Activated CD4-positive, alpha-beta T cell treated with anti-CD3 and anti-CD28 coated beads, Interleukin-2, amount 10 ng/mL, durations not matched to agents 24 days and 14 days (primary cell): Measurements from ENCODE around the gene INTS13. TPM values are rescaled to one million over a fixed set of nuclear protein-coding genes. Genes with fewer than 3 reads are reported as not detected.

Experiments
- total RNA-seq: library from RNA; stranded (reverse); gene quantifications from 2 replicates; pipeline ENCODE4 v1.2.3, GENCODE V29; 2022

Gene INTS13
- total RNA-seq, 1 donor from 2014 or later, result 51.3 TPM

Other genes starting within 250 kb of the INTS13 start
- 46.0 and 46.2 TPM in 2 replicates for gene ITPR2, start 104.8 kb downstream of the INTS13 start, total RNA-seq
- 45.7 and 46.7 TPM in 2 replicates for gene FGFR1OP2, start 489 bp upstream of the INTS13 start, total RNA-seq
- gene TM7SF3, start 76.4 kb upstream of the INTS13 start, total RNA-seq, result 44.0 and 51.6 TPM in 2 replicates
- gene MED21, start 84.6 kb upstream of the INTS13 start, total RNA-seq, result 29.5 and 31.9 TPM in 2 replicates
- gene C12orf71, start 144.6 kb upstream of the INTS13 start, total RNA-seq, result not detected in 2 replicates